BE2C (cell line): ENCODE measurements around the gene QRSL1.
A peak's percentile ranks its signal among the peaks of the same experiment; 100 is the strongest.

Experiments used
- DNase-seq: peaks from one replicate; pipeline ENCODE4 v3.0.0-alpha.2; 2020
- H3K27me3 ChIP-seq: fragments of 250-450 bp; sonication (Bioruptor Pico); 2 replicates; pipeline ENCODE4 v1.5.1; 2020; ENCODE audit warnings: mild to moderate bottlenecking
- H3K36me3 ChIP-seq: fragments of 250-450 bp; sonication (Bioruptor Pico); 2 replicates; pipeline ENCODE4 v1.5.1; 2020; ENCODE audit warnings: mild to moderate bottlenecking
- H3K4me1 ChIP-seq: fragments of 250-450 bp; sonication (Bioruptor Pico); 2 replicates; pipeline ENCODE4 v1.5.1; 2020
- H3K4me3 ChIP-seq: 2 replicates; pipeline ENCODE4 v1.5.1; 2011; ENCODE audit warnings: low read depth, low read length
- H3K9me3 ChIP-seq: fragments of 250-450 bp; sonication (Bioruptor Pico); 2 replicates; pipeline ENCODE4 v1.5.1; 2020
- TF ChIP-seq, protein P1 (sequence below): IDR thresholded peaks from 2 replicates; pipeline ENCODE4 v1.5.1; 2012; ENCODE audit warnings: mild to moderate bottlenecking, low read depth, low read length

The QRSL1 gene

DNA sequence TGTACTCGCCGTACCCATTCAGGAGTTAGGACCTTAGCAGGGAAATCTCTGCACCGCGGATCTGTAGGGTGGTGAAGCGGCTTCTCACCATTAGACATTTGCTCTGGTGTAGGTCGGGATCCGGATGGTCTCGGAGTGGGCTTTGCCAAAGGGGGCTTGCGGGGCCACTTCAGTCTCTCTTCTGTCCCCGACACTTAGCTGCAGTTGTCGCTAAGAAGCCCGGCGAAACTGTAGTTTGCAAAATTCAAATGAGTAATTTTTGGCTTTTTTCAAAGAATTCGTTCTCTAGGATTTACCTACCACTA lies 433 bp downstream of the QRSL1 start:
- no peak for DNase-seq
- Histone ChIP-seq H3K4me3 (peak overlapping the region; percentile 93), H3K4me1 (no peaks in the 10 kb centered on the region; the same call in 1 of the 2 replicates), H3K27me3 (no peaks in the 10 kb centered on the region), H3K36me3 (no peaks in the 10 kb centered on the region), H3K9me3 (no peaks in the 10 kb centered on the region)
- TF ChIP-seq, protein P1, sequence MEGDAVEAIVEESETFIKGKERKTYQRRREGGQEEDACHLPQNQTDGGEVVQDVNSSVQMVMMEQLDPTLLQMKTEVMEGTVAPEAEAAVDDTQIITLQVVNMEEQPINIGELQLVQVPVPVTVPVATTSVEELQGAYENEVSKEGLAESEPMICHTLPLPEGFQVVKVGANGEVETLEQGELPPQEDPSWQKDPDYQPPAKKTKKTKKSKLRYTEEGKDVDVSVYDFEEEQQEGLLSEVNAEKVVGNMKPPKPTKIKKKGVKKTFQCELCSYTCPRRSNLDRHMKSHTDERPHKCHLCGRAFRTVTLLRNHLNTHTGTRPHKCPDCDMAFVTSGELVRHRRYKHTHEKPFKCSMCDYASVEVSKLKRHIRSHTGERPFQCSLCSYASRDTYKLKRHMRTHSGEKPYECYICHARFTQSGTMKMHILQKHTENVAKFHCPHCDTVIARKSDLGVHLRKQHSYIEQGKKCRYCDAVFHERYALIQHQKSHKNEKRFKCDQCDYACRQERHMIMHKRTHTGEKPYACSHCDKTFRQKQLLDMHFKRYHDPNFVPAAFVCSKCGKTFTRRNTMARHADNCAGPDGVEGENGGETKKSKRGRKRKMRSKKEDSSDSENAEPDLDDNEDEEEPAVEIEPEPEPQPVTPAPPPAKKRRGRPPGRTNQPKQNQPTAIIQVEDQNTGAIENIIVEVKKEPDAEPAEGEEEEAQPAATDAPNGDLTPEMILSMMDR, result no peak

DNA sequence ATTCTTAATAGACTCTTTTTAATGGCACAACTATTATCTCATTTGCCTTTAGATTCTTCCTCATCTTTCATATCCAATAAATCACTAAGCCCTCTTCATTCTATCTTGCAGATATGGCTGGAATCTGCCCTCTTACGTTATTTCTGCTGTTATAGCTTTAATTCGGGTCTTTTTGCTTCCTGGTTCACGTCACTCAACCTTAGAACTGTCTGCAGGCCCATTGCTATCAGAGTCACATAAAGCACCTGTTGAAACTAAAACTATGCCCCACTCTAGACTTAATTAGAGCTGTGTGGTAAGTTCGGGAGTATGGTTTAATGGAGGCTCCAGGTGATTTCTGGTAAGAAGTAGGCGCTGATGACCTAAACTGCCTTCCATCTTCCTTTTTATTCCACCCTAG lies 988 bp downstream of the QRSL1 start:
- DNase-seq, result no peak
- no peaks in the 10 kb centered on the region; the same call in 1 of the 2 replicates for H3K4me1 ChIP-seq
- peaks cover 5% of the 10 kb centered on the region; the same call in 1 of the 2 replicates for H3K36me3 ChIP-seq
- no peaks in the 10 kb centered on the region for H3K27me3 ChIP-seq
- H3K4me3 ChIP-seq, result peak overlapping the region; percentile 93
- TF ChIP-seq, protein P1, result no peak
- no peaks in the 10 kb centered on the region for H3K9me3 ChIP-seq

DNA sequence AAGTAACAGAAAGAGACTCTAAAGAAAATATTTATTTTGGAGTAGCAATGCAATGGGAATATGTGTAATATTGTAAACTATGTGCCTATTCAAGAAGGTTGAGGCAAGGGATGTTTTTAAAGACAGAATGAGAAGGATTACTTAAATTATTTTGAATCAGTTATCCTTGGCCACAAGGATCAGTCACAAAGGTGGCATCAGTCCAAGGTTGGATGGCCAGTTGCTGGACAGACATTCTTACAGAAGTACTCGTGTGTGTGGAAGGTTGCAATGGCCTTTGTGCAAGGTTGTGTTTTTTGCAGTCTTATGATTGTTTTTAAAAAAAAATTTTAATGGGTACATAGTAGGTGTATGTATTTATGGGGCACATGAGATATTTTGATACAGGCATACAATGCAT lies 2.0 kb downstream of the QRSL1 start:
- Histone ChIP-seq H3K27me3 (no peaks in the 10 kb centered on the region), H3K4me1 (no peaks in the 10 kb centered on the region; the same call in 1 of the 2 replicates), H3K9me3 (no peaks in the 10 kb centered on the region), H3K36me3 (peaks cover 6% of the 10 kb centered on the region; the same call in 1 of the 2 replicates), H3K4me3 (no peak overlapping the region)
- TF ChIP-seq, protein P1, result no peak
- DNase-seq, result no peak

DNA sequence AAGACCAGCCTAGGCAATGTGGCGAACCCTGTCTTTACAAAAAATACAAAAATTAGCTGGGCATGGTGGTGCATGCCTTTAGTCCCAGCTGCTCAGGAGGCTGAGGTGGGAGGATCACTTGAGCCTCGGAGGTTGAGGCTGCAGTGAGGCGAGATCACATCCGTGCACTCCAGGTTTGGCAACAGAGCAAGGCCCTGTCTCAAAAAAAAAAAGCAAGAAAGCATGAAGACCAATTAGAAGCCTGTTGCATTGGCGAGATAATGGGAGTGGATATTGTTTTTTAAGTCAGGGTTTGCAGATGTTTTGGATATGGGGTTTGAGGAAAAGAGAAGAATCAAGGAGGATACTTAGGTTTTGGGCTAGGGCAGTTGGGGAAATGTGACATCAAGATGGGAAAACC lies 5.2 kb downstream of the QRSL1 start:
- TF ChIP-seq, protein P1, result no peak
- Histone ChIP-seq H3K9me3 (no peaks in the 10 kb centered on the region), H3K36me3 (peaks cover 6% of the 10 kb centered on the region)

DNA sequence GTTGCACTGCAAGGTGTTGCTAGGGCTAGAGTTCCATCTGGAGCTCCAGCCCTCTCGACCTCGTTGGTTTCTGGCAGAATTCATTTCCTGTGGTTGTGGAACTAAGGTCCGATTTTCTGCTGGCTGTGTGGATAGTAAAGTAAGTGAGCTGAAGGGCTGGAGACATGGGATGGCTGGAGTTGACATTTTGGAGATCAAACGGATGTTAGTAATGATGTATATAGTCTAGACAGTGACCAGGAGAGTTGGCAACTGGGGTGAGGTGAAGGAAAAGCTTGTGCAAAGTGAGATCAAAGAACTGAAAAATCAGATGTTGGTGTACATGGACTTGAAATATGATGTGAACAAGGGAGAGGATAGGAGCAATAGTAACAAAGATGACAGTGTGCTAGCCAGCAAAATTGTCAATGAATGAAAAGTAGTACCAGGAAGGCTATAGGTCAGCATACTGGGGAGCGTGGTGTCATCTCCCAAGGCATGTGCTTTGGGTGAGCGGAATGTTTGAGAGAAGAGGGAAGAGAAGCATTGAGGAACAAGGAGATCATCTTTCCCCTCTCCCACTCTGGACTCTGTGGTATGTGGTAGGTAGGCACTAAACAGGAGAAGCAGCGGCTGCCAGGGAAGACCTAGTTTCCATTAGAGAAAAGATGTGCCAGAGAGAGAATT lies 7.8 kb downstream of the QRSL1 start:
- Histone ChIP-seq H3K4me1 (no peaks in the 10 kb centered on the region), H3K36me3 (peaks cover 26% of the 10 kb centered on the region), H3K4me3 (no peak overlapping the region), H3K27me3 (no peaks in the 10 kb centered on the region), H3K9me3 (no peaks in the 10 kb centered on the region)
- no peak for DNase-seq
- TF ChIP-seq, protein P1, result no peak

More for the DNA sequence above, 5.2 kb downstream of the QRSL1 start:
- no peaks in the 10 kb centered on the region; the same call in 1 of the 2 replicates for H3K4me1 ChIP-seq
- H3K4me3 ChIP-seq, result no peak overlapping the region
- no peaks in the 10 kb centered on the region for H3K27me3 ChIP-seq
- no peak for DNase-seq

DNA sequence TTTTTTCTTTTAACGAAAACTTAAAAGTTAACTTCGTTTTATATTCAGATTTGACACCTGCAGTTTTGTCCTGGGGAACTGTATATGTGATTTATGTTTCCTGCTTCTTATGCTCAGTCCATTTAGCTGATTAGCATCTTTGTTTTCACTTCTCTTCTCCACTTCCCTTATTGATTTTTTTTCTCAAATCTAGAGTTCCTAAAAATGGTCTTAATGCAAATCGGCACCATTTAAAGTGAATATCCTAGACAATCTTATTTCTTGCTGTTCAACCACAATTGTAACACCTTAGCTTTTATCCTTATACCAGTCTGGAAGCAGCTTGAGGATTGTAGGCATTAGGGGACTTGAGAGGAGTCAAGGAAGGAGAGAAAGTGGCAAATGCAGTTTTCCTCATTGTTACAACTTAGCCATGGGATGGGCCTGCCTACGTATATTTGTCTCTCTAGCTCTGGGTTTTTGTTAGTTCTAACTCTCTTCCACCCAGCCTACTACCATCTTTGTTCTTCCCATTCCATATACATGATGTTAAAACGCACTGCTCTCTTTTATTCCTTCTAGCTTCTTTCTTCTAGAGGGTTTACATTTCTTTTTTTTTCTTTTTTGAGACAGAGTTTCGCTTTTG lies 8.5 kb downstream of the QRSL1 start:
- Histone ChIP-seq H3K4me3 (no peak overlapping the region), H3K9me3 (no peaks in the 10 kb centered on the region), H3K36me3 (peaks cover 33% of the 10 kb centered on the region), H3K4me1 (no peaks in the 10 kb centered on the region), H3K27me3 (no peaks in the 10 kb centered on the region)
- TF ChIP-seq, protein P1, result no peak
- no peak for DNase-seq
